Measurements from ENCODE around the gene ABCA2. TPM values are rescaled to one million over a fixed set of nuclear protein-coding genes. Genes with fewer than 3 reads are reported as not detected.

ABCA2 gene
- total RNA-seq, 1 experiment from 2014 or later: 22.6 TPM

DNA sequence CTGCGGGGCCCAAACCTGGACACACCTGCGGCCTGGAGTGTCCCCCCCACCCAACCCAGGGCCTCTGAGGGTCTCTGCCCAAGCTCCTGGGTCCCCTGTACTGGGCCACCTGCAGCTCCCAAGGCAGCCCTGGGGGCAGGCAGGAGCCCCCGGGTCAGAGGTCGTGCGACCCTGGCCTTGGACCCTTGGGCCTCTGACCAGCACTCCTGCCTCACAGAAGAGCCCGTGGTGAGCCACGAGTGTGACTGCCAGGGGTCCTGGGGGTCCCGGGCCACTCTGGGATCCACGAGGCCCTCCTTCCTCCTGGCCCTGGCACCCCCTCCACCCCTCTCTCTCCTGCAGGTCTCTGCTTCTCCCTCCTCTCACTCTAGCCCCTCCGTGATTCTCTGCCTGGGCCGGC is 55.7 kb downstream of the ABCA2 start:
- ChIA-PET CTCF (no interaction called here), POLR2A (no interaction called here)
- DNase-seq: no peak
- Histone ChIP-seq H3K4me3 (ENCODE audit: low read depth, low read length) (no peak overlapping the region), H3K9me3 (no peaks in the 10 kb centered on the region), H3K27me3 (replicated peaks; ENCODE audit: control insufficient read depth, insufficient read depth, low read length) (no peaks in the 10 kb centered on the region), H3K36me3 (ENCODE audit: control insufficient read depth, insufficient read depth, low read length) (no peaks in the 10 kb centered on the region), H3K4me1 (no peaks in the 10 kb centered on the region)
- no peaks in the 10 kb centered on the region for H3K36me3 Mint-ChIP-seq (ENCODE audit: insufficient read depth, unreplicated experiment)
- no peak overlapping the region for H3K27ac Mint-ChIP-seq (ENCODE audit: unreplicated experiment)
- no TSS peak for BruUV-seq (replicated peaks)
- intact Hi-C loops (cut with micrococcal nuclease; ENCODE audit: unreplicated experiment): no loop called here
- TF ChIP-seq, protein P1, sequence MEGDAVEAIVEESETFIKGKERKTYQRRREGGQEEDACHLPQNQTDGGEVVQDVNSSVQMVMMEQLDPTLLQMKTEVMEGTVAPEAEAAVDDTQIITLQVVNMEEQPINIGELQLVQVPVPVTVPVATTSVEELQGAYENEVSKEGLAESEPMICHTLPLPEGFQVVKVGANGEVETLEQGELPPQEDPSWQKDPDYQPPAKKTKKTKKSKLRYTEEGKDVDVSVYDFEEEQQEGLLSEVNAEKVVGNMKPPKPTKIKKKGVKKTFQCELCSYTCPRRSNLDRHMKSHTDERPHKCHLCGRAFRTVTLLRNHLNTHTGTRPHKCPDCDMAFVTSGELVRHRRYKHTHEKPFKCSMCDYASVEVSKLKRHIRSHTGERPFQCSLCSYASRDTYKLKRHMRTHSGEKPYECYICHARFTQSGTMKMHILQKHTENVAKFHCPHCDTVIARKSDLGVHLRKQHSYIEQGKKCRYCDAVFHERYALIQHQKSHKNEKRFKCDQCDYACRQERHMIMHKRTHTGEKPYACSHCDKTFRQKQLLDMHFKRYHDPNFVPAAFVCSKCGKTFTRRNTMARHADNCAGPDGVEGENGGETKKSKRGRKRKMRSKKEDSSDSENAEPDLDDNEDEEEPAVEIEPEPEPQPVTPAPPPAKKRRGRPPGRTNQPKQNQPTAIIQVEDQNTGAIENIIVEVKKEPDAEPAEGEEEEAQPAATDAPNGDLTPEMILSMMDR (IDR thresholded peaks at IDR 0.05; ENCODE audit: insufficient read depth in 1 of 2, low read depth in 1 of 2, low read length in 1 of 2, severe bottlenecking in 1 of 2, unreplicated experiment in 1 of 2): no peak
- no peaks in the 10 kb centered on the region for H3K9me3 Mint-ChIP-seq (ENCODE audit: unreplicated experiment)
- no peak overlapping the region for H3K4me3 Mint-ChIP-seq (ENCODE audit: unreplicated experiment)
- H3K27me3 Mint-ChIP-seq (ENCODE audit: insufficient read depth, unreplicated experiment): no peaks in the 10 kb centered on the region
- H3K4me1 Mint-ChIP-seq (ENCODE audit: low read depth, unreplicated experiment): no peaks in the 10 kb centered on the region

DNA sequence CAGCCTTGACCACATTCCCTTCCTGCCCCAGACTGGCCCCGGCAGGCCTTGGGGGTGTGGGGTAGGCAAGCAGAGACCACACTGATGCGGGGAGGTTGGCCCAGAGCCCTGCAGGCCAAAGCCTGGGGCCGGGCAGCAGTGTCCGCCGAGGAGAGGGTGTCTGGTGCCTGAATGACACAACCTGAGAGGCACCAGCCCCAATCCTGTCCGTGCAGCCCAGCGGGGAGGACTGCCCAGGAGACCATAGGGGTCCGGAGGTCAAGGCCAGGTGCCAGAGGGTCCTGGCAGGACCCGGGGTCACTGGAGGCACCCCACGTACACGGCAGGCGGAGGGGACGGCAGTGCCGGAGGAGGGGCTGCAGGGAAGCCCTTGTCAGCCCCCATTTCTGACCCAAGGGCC is 56.3 kb downstream of the ABCA2 start:
- BruUV-seq (replicated peaks): no TSS peak

DNA sequence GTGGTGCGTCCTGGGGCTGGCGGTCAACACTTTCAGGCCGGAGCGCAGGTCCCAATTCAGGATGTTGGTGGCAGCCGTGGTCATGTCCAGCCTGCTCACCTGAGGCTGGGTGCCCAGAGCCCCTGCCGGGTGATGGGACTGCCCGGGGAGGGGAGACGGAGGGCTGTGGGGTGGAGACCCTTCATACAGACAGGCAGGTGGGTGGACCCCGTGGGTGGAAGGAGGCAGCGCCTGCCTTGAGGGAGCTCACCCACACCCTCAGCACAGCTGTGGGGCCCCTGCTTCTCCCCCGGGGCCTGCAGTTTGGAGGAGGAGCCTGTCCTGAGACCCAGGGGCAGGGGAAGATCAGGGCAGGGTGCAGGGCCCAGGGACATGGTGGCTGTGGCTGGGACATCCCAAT is 57.7 kb downstream of the ABCA2 start:
- no TSS peak for BruUV-seq (replicated peaks)

More for the DNA sequence above, 56.3 kb downstream of the ABCA2 start:
- no peaks in the 10 kb centered on the region for H3K36me3 Mint-ChIP-seq (ENCODE audit: insufficient read depth, unreplicated experiment)
- TF ChIP-seq, protein P1 (IDR thresholded peaks at IDR 0.05; ENCODE audit: insufficient read depth in 1 of 2, low read depth in 1 of 2, low read length in 1 of 2, severe bottlenecking in 1 of 2, unreplicated experiment in 1 of 2): no peak
- no peak overlapping the region for H3K27ac Mint-ChIP-seq (ENCODE audit: unreplicated experiment)
- ChIA-PET CTCF (no interaction called here), POLR2A (no interaction called here)
- no peaks in the 10 kb centered on the region for H3K9me3 ChIP-seq
- H3K4me3 ChIP-seq (ENCODE audit: low read depth, low read length): no peak overlapping the region
- no peak for DNase-seq
- no peaks in the 10 kb centered on the region for H3K27me3 Mint-ChIP-seq (ENCODE audit: insufficient read depth, unreplicated experiment)
- H3K9me3 Mint-ChIP-seq (ENCODE audit: unreplicated experiment): no peaks in the 10 kb centered on the region
- no peaks in the 10 kb centered on the region for H3K36me3 ChIP-seq (ENCODE audit: control insufficient read depth, insufficient read depth, low read length)
- H3K4me1 Mint-ChIP-seq (ENCODE audit: low read depth, unreplicated experiment): no peaks in the 10 kb centered on the region
- no peaks in the 10 kb centered on the region for H3K4me1 ChIP-seq
- no peaks in the 10 kb centered on the region for H3K27me3 ChIP-seq (replicated peaks; ENCODE audit: control insufficient read depth, insufficient read depth, low read length)
- intact Hi-C loops (cut with micrococcal nuclease; ENCODE audit: unreplicated experiment): no loop called here
- H3K4me3 Mint-ChIP-seq (ENCODE audit: unreplicated experiment): no peak overlapping the region

More for the DNA sequence above, 57.7 kb downstream of the ABCA2 start:
- Mint-ChIP-seq H3K36me3 (ENCODE audit: insufficient read depth, unreplicated experiment) (peaks cover 5% of the 10 kb centered on the region), H3K27ac (ENCODE audit: unreplicated experiment) (no peak overlapping the region), H3K9me3 (ENCODE audit: unreplicated experiment) (no peaks in the 10 kb centered on the region), H3K4me3 (ENCODE audit: unreplicated experiment) (no peak overlapping the region), H3K27me3 (ENCODE audit: insufficient read depth, unreplicated experiment) (no peaks in the 10 kb centered on the region), H3K4me1 (ENCODE audit: low read depth, unreplicated experiment) (no peaks in the 10 kb centered on the region)
- no peak for DNase-seq
- H3K36me3 ChIP-seq (ENCODE audit: control insufficient read depth, insufficient read depth, low read length): no peaks in the 10 kb centered on the region
- ChIA-PET CTCF (no interaction called here), POLR2A (no interaction called here)
- H3K9me3 ChIP-seq: no peaks in the 10 kb centered on the region
- TF ChIP-seq, protein P1 (IDR thresholded peaks at IDR 0.05; ENCODE audit: insufficient read depth in 1 of 2, low read depth in 1 of 2, low read length in 1 of 2, severe bottlenecking in 1 of 2, unreplicated experiment in 1 of 2): no peak
- intact Hi-C loops (cut with micrococcal nuclease; ENCODE audit: unreplicated experiment): no loop called here
- no peaks in the 10 kb centered on the region for H3K27me3 ChIP-seq (replicated peaks; ENCODE audit: control insufficient read depth, insufficient read depth, low read length)
- no peak overlapping the region for H3K4me3 ChIP-seq (ENCODE audit: low read depth, low read length)
- no peaks in the 10 kb centered on the region for H3K4me1 ChIP-seq

Data from Caco-2 (cell line).